Measurements from ENCODE around the gene BAZ2A.

DNA sequence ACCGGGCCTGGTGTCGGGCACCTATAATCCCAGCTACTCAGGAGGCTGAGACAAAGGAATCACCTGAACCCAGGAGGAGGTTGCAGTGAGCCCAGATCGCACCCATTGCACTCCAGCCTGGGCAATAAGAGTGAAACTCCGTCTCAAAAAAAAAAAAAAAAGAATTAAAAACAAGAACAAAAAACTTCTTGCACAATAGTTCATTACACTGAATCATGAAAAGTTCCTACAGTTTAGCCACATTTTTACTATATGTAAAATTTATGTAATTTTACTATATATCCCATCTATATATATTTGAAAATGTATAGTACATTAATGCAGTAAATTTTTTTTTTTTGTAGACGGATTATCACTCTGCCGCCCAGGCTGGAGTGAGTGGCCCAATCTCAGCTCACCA is 11.1 kb upstream of the BAZ2A start:
- TF ChIP-seq, protein P1, sequence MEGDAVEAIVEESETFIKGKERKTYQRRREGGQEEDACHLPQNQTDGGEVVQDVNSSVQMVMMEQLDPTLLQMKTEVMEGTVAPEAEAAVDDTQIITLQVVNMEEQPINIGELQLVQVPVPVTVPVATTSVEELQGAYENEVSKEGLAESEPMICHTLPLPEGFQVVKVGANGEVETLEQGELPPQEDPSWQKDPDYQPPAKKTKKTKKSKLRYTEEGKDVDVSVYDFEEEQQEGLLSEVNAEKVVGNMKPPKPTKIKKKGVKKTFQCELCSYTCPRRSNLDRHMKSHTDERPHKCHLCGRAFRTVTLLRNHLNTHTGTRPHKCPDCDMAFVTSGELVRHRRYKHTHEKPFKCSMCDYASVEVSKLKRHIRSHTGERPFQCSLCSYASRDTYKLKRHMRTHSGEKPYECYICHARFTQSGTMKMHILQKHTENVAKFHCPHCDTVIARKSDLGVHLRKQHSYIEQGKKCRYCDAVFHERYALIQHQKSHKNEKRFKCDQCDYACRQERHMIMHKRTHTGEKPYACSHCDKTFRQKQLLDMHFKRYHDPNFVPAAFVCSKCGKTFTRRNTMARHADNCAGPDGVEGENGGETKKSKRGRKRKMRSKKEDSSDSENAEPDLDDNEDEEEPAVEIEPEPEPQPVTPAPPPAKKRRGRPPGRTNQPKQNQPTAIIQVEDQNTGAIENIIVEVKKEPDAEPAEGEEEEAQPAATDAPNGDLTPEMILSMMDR (IDR thresholded peaks at IDR 0.05), result no peak
- no peak for TF ChIP-seq POLR2A (IDR thresholded peaks at IDR 0.05)

All from sigmoid colon (tissue), 3 donors.